HCT116 (cell line): ENCODE data around the gene TRRAP.

Experiments
- CBX3 ChIP-seq: IDR thresholded peaks from 2 replicates; pipeline ENCODE4 v1.6.1; 2012; ENCODE audit warnings: low read depth
- CEBPB ChIP-seq: IDR thresholded peaks from 2 replicates; pipeline ENCODE4 v1.6.1; 2012; ENCODE audit warnings: low read depth
- EGR1 ChIP-seq: IDR thresholded peaks from 2 replicates; pipeline ENCODE4 v1.6.1; 2012; ENCODE audit warnings: low read depth
- ELF1 ChIP-seq: IDR thresholded peaks from 2 replicates; pipeline ENCODE4 v1.6.1; 2012; ENCODE audit warnings: low read depth, borderline replicate concordance
- EZH2 ChIP-seq: fragments of 200-600 bp; sonication (generic); IDR thresholded peaks from 2 replicates; pipeline ENCODE4 v1.6.1; 2017; ENCODE audit warnings: antibody characterized with exemption, mixed run types
- EZH2phosphoT487 ChIP-seq: fragments of 200-600 bp; IDR thresholded peaks from 2 replicates; pipeline ENCODE4 v1.6.1; 2018; ENCODE audit warnings: antibody characterized with exemption, borderline replicate concordance
- POLR2A ChIP-seq: IDR thresholded peaks from 2 replicates; pipeline ENCODE4 v1.7.0; 2011; ENCODE audit warnings: borderline replicate concordance; ENCODE audit not compliant: insufficient read depth, insufficient read length; ENCODE audit errors: extremely low read depth
- POLR2AphosphoS5 ChIP-seq: IDR thresholded peaks from 2 replicates; pipeline ENCODE4 v1.6.1; 2011; ENCODE audit warnings: mild to moderate bottlenecking, low read depth, low read length, moderate library complexity
- RAD21 ChIP-seq: IDR thresholded peaks from 2 replicates; pipeline ENCODE4 v1.6.1; 2012; ENCODE audit warnings: low read depth, mild to moderate bottlenecking
- SP1 ChIP-seq: IDR thresholded peaks from 2 replicates; pipeline ENCODE4 v1.6.1; 2012; ENCODE audit warnings: low read depth
- ZFX ChIP-seq: fragments of 450-650 bp; IDR thresholded peaks from 2 replicates; pipeline ENCODE4 v1.6.1; 2017
- TF ChIP-seq, protein P1 (sequence below), 3 experiments: fragments of 200-600 bp in 1 of 3; sonication (generic) in 1 of 3; IDR thresholded peaks in 2 of 3; conservative IDR thresholded peaks in 1 of 3; 2 replicates each; pipeline ENCODE4 v1.5.1; 2012 to 2017; ENCODE audit warnings: low read depth in 2 of 3, low read length in 2 of 3, antibody characterized with exemption in 1 of 3, borderline replicate concordance in 1 of 3, control low read depth in 1 of 3, mild to moderate bottlenecking in 1 of 3, mixed read lengths in 1 of 3, mixed run types in 1 of 3, moderate library complexity in 1 of 3; ENCODE audit not compliant: insufficient read depth in 1 of 3
- TF ChIP-seq, protein P2 (sequence below): IDR thresholded peaks from 2 replicates; pipeline ENCODE4 v1.6.1; 2012; ENCODE audit warnings: low read depth
- TF ChIP-seq, protein P3 (sequence below): IDR thresholded peaks from 2 replicates; pipeline ENCODE4 v1.6.1; 2012

DNA sequence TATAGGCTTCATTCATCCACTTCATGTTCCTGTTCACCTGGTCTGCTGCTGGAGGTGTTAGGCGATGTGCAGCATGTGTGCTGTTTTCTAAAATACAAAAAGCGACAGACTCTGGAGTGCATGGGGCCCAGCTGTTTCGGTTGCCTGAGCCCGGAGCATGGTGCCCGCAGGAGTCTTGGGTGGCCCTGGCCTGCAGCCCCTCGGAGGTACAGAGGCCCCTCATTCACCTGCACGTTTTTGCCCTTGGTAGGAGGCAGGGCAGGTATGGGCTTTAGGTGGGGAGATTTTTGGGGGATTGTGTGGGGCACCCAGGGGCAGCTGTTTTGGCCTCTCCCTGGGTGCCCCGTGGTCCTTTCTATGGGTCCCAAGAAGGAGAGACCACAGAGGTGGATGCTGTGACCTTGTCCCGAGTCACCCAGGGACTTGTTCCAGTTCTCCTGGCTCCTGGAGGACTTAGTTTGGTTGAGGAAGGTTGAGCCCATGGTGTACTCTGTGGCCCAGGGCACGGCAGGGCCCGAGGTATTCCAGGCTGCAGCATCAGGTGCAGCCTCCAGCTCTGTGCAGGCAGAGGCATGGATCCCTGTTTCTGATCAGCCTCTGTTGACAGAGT is 130.7 kb downstream of the TRRAP start:
- no peak for TF ChIP-seq SP1
- TF ChIP-seq EZH2phosphoT487, result no peak
- TF ChIP-seq, protein P1, sequence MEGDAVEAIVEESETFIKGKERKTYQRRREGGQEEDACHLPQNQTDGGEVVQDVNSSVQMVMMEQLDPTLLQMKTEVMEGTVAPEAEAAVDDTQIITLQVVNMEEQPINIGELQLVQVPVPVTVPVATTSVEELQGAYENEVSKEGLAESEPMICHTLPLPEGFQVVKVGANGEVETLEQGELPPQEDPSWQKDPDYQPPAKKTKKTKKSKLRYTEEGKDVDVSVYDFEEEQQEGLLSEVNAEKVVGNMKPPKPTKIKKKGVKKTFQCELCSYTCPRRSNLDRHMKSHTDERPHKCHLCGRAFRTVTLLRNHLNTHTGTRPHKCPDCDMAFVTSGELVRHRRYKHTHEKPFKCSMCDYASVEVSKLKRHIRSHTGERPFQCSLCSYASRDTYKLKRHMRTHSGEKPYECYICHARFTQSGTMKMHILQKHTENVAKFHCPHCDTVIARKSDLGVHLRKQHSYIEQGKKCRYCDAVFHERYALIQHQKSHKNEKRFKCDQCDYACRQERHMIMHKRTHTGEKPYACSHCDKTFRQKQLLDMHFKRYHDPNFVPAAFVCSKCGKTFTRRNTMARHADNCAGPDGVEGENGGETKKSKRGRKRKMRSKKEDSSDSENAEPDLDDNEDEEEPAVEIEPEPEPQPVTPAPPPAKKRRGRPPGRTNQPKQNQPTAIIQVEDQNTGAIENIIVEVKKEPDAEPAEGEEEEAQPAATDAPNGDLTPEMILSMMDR (IDR thresholded peaks at IDR 0.05 in 2 of 3, conservative IDR thresholded peaks at IDR 0.05 in 1 of 3; ENCODE audit: borderline replicate concordance in 1 of 3, insufficient read depth in 1 of 3, low read depth in 2 of 3, low read length in 2 of 3), result no peak
- no peak for TF ChIP-seq POLR2AphosphoS5
- TF ChIP-seq CEBPB, result no peak
- no peak for TF ChIP-seq ELF1
- no peak for TF ChIP-seq RAD21
- TF ChIP-seq, protein P2, sequence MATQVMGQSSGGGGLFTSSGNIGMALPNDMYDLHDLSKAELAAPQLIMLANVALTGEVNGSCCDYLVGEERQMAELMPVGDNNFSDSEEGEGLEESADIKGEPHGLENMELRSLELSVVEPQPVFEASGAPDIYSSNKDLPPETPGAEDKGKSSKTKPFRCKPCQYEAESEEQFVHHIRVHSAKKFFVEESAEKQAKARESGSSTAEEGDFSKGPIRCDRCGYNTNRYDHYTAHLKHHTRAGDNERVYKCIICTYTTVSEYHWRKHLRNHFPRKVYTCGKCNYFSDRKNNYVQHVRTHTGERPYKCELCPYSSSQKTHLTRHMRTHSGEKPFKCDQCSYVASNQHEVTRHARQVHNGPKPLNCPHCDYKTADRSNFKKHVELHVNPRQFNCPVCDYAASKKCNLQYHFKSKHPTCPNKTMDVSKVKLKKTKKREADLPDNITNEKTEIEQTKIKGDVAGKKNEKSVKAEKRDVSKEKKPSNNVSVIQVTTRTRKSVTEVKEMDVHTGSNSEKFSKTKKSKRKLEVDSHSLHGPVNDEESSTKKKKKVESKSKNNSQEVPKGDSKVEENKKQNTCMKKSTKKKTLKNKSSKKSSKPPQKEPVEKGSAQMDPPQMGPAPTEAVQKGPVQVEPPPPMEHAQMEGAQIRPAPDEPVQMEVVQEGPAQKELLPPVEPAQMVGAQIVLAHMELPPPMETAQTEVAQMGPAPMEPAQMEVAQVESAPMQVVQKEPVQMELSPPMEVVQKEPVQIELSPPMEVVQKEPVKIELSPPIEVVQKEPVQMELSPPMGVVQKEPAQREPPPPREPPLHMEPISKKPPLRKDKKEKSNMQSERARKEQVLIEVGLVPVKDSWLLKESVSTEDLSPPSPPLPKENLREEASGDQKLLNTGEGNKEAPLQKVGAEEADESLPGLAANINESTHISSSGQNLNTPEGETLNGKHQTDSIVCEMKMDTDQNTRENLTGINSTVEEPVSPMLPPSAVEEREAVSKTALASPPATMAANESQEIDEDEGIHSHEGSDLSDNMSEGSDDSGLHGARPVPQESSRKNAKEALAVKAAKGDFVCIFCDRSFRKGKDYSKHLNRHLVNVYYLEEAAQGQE, result no peak
- TF ChIP-seq ZFX, result no peak
- TF ChIP-seq CBX3, result no peak
- TF ChIP-seq, protein P3, sequence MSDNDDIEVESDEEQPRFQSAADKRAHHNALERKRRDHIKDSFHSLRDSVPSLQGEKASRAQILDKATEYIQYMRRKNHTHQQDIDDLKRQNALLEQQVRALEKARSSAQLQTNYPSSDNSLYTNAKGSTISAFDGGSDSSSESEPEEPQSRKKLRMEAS, result no peak
- no peak for TF ChIP-seq POLR2A
- no peak for TF ChIP-seq EGR1
- TF ChIP-seq EZH2, result no peak
